Measurements from ENCODE around the gene SERINC2. TPM values are rescaled to one million over a fixed set of nuclear protein-coding genes. Genes with fewer than 3 reads are reported as not detected.

Gene SERINC2
- total RNA-seq, 1 experiment from 2014 or later: 50.1 TPM

DNA sequence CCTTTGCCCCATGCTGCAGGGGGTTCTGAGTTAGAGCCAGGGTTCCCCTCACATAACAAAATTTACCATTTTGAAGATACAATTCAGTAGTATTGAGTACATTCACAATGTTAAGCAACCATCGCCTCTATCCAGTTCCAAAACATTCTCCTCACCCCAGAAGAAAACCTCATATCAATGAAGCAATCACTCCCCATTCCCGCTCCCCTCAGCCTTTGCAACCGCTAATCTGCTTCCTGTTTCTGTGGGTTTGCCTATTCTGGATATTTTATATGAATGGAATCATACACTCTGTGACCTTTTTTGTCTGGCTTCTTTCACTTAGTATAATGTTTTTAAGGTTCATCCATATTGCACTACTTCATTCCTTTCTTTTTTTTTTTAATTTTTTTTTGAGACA, 32.9 kb downstream of the SERINC2 start (continued):
- TF ChIP-seq, protein P1, sequence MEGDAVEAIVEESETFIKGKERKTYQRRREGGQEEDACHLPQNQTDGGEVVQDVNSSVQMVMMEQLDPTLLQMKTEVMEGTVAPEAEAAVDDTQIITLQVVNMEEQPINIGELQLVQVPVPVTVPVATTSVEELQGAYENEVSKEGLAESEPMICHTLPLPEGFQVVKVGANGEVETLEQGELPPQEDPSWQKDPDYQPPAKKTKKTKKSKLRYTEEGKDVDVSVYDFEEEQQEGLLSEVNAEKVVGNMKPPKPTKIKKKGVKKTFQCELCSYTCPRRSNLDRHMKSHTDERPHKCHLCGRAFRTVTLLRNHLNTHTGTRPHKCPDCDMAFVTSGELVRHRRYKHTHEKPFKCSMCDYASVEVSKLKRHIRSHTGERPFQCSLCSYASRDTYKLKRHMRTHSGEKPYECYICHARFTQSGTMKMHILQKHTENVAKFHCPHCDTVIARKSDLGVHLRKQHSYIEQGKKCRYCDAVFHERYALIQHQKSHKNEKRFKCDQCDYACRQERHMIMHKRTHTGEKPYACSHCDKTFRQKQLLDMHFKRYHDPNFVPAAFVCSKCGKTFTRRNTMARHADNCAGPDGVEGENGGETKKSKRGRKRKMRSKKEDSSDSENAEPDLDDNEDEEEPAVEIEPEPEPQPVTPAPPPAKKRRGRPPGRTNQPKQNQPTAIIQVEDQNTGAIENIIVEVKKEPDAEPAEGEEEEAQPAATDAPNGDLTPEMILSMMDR (IDR thresholded peaks at IDR 0.05 in 2 of 3, conservative IDR thresholded peaks at IDR 0.05 in 1 of 3; ENCODE audit: borderline replicate concordance in 1 of 3, insufficient read depth in 1 of 3, low read depth in 2 of 3, low read length in 2 of 3): no peak
- TF ChIP-seq ELF1 (IDR thresholded peaks at IDR 0.05; ENCODE audit: borderline replicate concordance, low read depth) (no peak), POLR2AphosphoS5 (IDR thresholded peaks at IDR 0.05; ENCODE audit: low read depth, low read length) (no peak), POLR2A (IDR thresholded peaks at IDR 0.05; ENCODE audit: borderline replicate concordance, extremely low read depth, insufficient read depth, insufficient read length) (no peak)

DNA sequence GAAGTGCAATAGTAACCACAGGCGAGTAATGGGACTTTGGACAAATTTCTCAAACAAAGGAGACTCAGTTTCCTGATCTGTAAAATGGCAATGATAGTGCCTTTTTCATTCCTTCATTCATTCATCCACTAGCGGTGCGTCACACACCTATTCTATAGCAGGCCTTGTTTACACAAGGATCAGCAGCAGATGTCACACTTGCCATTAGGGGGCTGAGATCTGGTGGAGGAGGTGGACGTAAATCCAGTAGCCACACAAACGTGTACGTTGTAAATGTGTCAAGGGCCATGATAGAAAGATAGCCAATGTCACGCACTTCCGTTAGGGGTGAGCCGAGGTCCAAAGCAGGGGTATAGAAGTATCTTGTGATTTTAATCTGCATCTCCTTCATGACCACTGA, 34.2 kb downstream of the SERINC2 start:
- DNase-seq (ENCODE audit: low read depth, low spot score): no peak
- BruUV-seq (replicated peaks): no TSS peak
- Histone ChIP-seq H3K27me3 (ENCODE audit: insufficient read depth, low read length) (no peaks in the 10 kb centered on the region), H3K4me1 (ENCODE audit: control insufficient read depth in 1 of 2, insufficient read depth in 2 of 2, low read length in 2 of 2) (no peaks in the 10 kb centered on the region), H4K20me1 (ENCODE audit: insufficient read depth) (no peaks in the 10 kb centered on the region), H3K27ac (ENCODE audit: low read depth, low read length) (no peak overlapping the region), H3K9ac (ENCODE audit: low read length) (no peak overlapping the region), H3K9me3 (ENCODE audit: control insufficient read depth in 1 of 2, insufficient read depth in 1 of 2, low read depth in 1 of 2, low read length in 2 of 2) (peaks cover 0 to 7% of the 10 kb centered on the region in 2 experiments; a peak in 2 of 4 replicates), H3K9me2 (ENCODE audit: insufficient read depth) (no peaks in the 10 kb centered on the region), H3K36me3 (ENCODE audit: control insufficient read depth in 1 of 2, insufficient read depth in 2 of 2, low read length in 2 of 2) (no peaks in the 10 kb centered on the region), H3K4me3 (replicated peaks in 1 of 2; ENCODE audit: low read depth in 1 of 2, low read length in 2 of 2) (no peak overlapping the region), H3K4me2 (ENCODE audit: low read length) (no peak overlapping the region), H2AFZ (ENCODE audit: low read depth, low read length, poor library complexity, severe bottlenecking) (no peak overlapping the region), H3K79me2 (ENCODE audit: insufficient read depth, low read length) (no peaks in the 10 kb centered on the region)
- no peak for TF ChIP-seq EZH2 (IDR thresholded peaks at IDR 0.05)
- TF ChIP-seq, protein P1 (IDR thresholded peaks at IDR 0.05 in 2 of 3, conservative IDR thresholded peaks at IDR 0.05 in 1 of 3; ENCODE audit: borderline replicate concordance in 1 of 3, insufficient read depth in 1 of 3, low read depth in 2 of 3, low read length in 2 of 3): 0 out of 6 replicates have a peak, but pooled peaks of 1 of the 3 experiments have one; percentile 2
- RAD21 ChIA-PET (ENCODE audit: low non-redundant PET in 1 of 2, low total read pairs in 2 of 2, uncharacterized antibody in 2 of 2, unreplicated experiment in 2 of 2): no interaction called here
- intact Hi-C loops (cut with micrococcal nuclease): no loop called here
- no peak for ATAC-seq
- POLR2A ChIA-PET: no interaction called here
- CTCF ChIA-PET: no interaction called here

Measured in HCT116 (cell line).